Loucy (cell line): ENCODE measurements around the gene RNF17.

ENCODE experiments used
- H2AFZ ChIP-seq: fragments of 200-600 bp; sonication (generic); 2 replicates; pipeline ENCODE4 v1.6.0; 2016; ENCODE audit warnings: antibody characterized with exemption, mild to moderate bottlenecking, low read length, moderate library complexity
- H3F3A ChIP-seq: fragments of 200-600 bp; 2 replicates; pipeline ENCODE4 v1.6.0; 2016; ENCODE audit warnings: antibody characterized with exemption, low read depth, mild to moderate bottlenecking
- H3K27me3 ChIP-seq: fragments of 200-600 bp; sonication (generic); 2 replicates; pipeline ENCODE4 v1.6.1; 2014; ENCODE audit warnings: low read length, mild to moderate bottlenecking; ENCODE audit not compliant: insufficient read depth, poor library complexity, severe bottlenecking
- H3K36me3 ChIP-seq: fragments of 200-600 bp; sonication (generic); 2 replicates; pipeline ENCODE4 v1.6.1; 2016; ENCODE audit warnings: low read length; ENCODE audit not compliant: insufficient read depth
- H3K4me1 ChIP-seq: fragments of 200-600 bp; sonication (generic); 2 replicates; pipeline ENCODE4 v1.5.1; 2014; ENCODE audit warnings: low read length, mild to moderate bottlenecking; ENCODE audit not compliant: insufficient read depth, poor library complexity, severe bottlenecking
- H3K4me2 ChIP-seq: fragments of 200-600 bp; sonication (generic); 2 replicates; pipeline ENCODE4 v1.6.0; 2014; ENCODE audit warnings: antibody characterized with exemption, low read length, low read depth, mild to moderate bottlenecking; ENCODE audit not compliant: poor library complexity, severe bottlenecking
- H3K4me3 ChIP-seq: fragments of 200-600 bp; sonication (generic); 2 replicates; pipeline ENCODE4 v1.5.1; 2014; ENCODE audit warnings: low read length, mild to moderate bottlenecking, mixed read lengths; ENCODE audit not compliant: poor library complexity, severe bottlenecking
- H3K79me2 ChIP-seq: fragments of 200-600 bp; sonication (generic); 2 replicates; pipeline ENCODE4 v1.6.1; 2014; ENCODE audit warnings: low read length; ENCODE audit not compliant: insufficient read depth
- H3K9ac ChIP-seq: fragments of 200-600 bp; sonication (generic); 2 replicates; pipeline ENCODE4 v1.6.0; 2014; ENCODE audit warnings: mild to moderate bottlenecking, low read depth, low read length, moderate library complexity; ENCODE audit not compliant: poor library complexity, severe bottlenecking
- H3K9me2 ChIP-seq: fragments of 200-600 bp; sonication (generic); replicated peaks from 2 replicates; pipeline ENCODE4 v1.6.1; 2016; ENCODE audit warnings: low read depth, low read length, mixed read lengths
- H3K9me3 ChIP-seq: fragments of 200-600 bp; sonication (generic); 2 replicates; pipeline ENCODE4 v1.6.1; 2014; ENCODE audit warnings: mild to moderate bottlenecking, antibody characterized with exemption, low read length, low read depth; ENCODE audit not compliant: insufficient read depth
- H4K20me1 ChIP-seq: fragments of 200-600 bp; sonication (generic); 2 replicates; pipeline ENCODE4 v1.6.0; 2014; ENCODE audit warnings: antibody characterized with exemption, low read length, mild to moderate bottlenecking; ENCODE audit not compliant: insufficient read depth, poor library complexity, severe bottlenecking
- CTCF ChIP-seq: fragments of 200-600 bp; sonication (generic); conservative IDR thresholded peaks from 2 replicates; pipeline ENCODE4 v1.5.1; 2014; ENCODE audit warnings: mild to moderate bottlenecking, antibody characterized with exemption, low read length
- EZH2phosphoT487 ChIP-seq: fragments of 200-600 bp; IDR thresholded peaks from 2 replicates; pipeline ENCODE4 v1.6.1; 2018; ENCODE audit warnings: antibody characterized with exemption, mild to moderate bottlenecking, moderate library complexity, borderline replicate concordance

The RNF17 gene

GRCh38 chr13:24922387-24922744 is 158.4 kb downstream of the RNF17 start:
- H3K79me2 ChIP-seq, result peaks cover 52% of the 10 kb centered on the region
- no peaks in the 10 kb centered on the region for H3K27me3 ChIP-seq
- H3K4me1 ChIP-seq, result peaks cover 42% of the 10 kb centered on the region
- peak overlapping the region; percentile 82 for H3K4me3 ChIP-seq
- peak overlapping the region; percentile 88 for H2AFZ ChIP-seq
- H3F3A ChIP-seq, result no peaks in the 10 kb centered on the region
- no peak for TF ChIP-seq EZH2phosphoT487
- no peak for TF ChIP-seq CTCF
- peak overlapping the region; percentile 90 for H3K9ac ChIP-seq
- H3K9me2 ChIP-seq, result no peaks in the 10 kb centered on the region
- peak overlapping the region; percentile 82 for H3K4me2 ChIP-seq
- no peaks in the 10 kb centered on the region for H3K9me3 ChIP-seq
- peaks cover 19% of the 10 kb centered on the region for H4K20me1 ChIP-seq
- no peaks in the 10 kb centered on the region for H3K36me3 ChIP-seq

- Histone ChIP-seq H3K79me2 (peaks cover 46% of the 10 kb centered on the region), H3F3A (no peaks in the 10 kb centered on the region), H3K4me2 (peak overlapping the region; percentile 82), H2AFZ (peak overlapping the region; percentile 88), H3K4me3 (peak overlapping the region; percentile 82), H3K9ac (peak overlapping the region; percentile 90), H3K9me2 (no peaks in the 10 kb centered on the region), H3K36me3 (no peaks in the 10 kb centered on the region), H3K27me3 (no peaks in the 10 kb centered on the region), H4K20me1 (peaks cover 16% of the 10 kb centered on the region), H3K9me3 (no peaks in the 10 kb centered on the region), H3K4me1 (peaks cover 36% of the 10 kb centered on the region)
- TF ChIP-seq CTCF (no peak), EZH2phosphoT487 (no peak)
These were observed 159.0 kb downstream of the RNF17 start for GRCh38 chr13:24922745-24923591.

GRCh38 chr13:24925318-24926231 is 161.6 kb downstream of the RNF17 start:
- Histone ChIP-seq H3K4me1 (peaks cover 19% of the 10 kb centered on the region), H3K36me3 (no peaks in the 10 kb centered on the region), H3K79me2 (peaks cover 20% of the 10 kb centered on the region), H3K9ac (no peak overlapping the region), H3F3A (no peaks in the 10 kb centered on the region), H2AFZ (no peak overlapping the region), H3K27me3 (no peaks in the 10 kb centered on the region), H3K4me3 (no peak overlapping the region), H3K9me3 (no peaks in the 10 kb centered on the region), H3K4me2 (no peak overlapping the region), H3K9me2 (no peaks in the 10 kb centered on the region), H4K20me1 (peaks cover 11% of the 10 kb centered on the region)
- TF ChIP-seq EZH2phosphoT487 (no peak), CTCF (no peak)
